Trophoblast cell (in vitro differentiated cells and primary cell): Measurements from ENCODE around the gene SMAD3.

Experiments used
- DNase-seq, 2 donors: peaks; one replicate each; pipeline ENCODE4 v3.0.0-alpha.2; 2016
- H2AFZ ChIP-seq: 2 replicates; pipeline ENCODE4 v1.6.1; 2013; ENCODE audit warnings: low read length, moderate library complexity, mild to moderate bottlenecking; ENCODE audit not compliant: insufficient read depth, poor library complexity
- H2AK5ac ChIP-seq: 2 replicates; pipeline ENCODE4 v1.6.1; 2013; ENCODE audit warnings: mild to moderate bottlenecking, low read length
- H2BK120ac ChIP-seq: 2 replicates; pipeline ENCODE4 v1.6.1; 2013; ENCODE audit warnings: low read length, mild to moderate bottlenecking, moderate library complexity; ENCODE audit not compliant: insufficient read depth, poor library complexity
- H2BK12ac ChIP-seq: 2 replicates; pipeline ENCODE4 v1.6.1; 2013; ENCODE audit warnings: mild to moderate bottlenecking, low read length, moderate library complexity
- H2BK5ac ChIP-seq: 2 replicates; pipeline ENCODE4 v1.6.1; 2013; ENCODE audit warnings: low read length, low read depth, moderate library complexity, mild to moderate bottlenecking; ENCODE audit not compliant: poor library complexity
- H3K14ac ChIP-seq: 2 replicates; pipeline ENCODE4 v1.6.1; 2013; ENCODE audit warnings: mild to moderate bottlenecking, low read length
- H3K18ac ChIP-seq: 2 replicates; pipeline ENCODE4 v1.6.1; 2013; ENCODE audit warnings: mild to moderate bottlenecking, low read length
- H3K23ac ChIP-seq: 2 replicates; pipeline ENCODE4 v1.6.1; 2013; ENCODE audit warnings: low read length
- H3K27ac ChIP-seq: 2 replicates; pipeline ENCODE4 v1.5.1; 2013; ENCODE audit warnings: low read depth, mild to moderate bottlenecking, inconsistent platforms, low read length, moderate library complexity
- H3K27me3 ChIP-seq: 2 replicates; pipeline ENCODE4 v1.6.1; 2013; ENCODE audit warnings: inconsistent platforms, mild to moderate bottlenecking, low read length, moderate library complexity; ENCODE audit not compliant: insufficient read depth
- H3K36me3 ChIP-seq, 2 experiments: 1 replicate in 1 of 2; 2 replicates in 1 of 2; pipeline ENCODE4 v1.6.1; 2013; ENCODE audit warnings: low read length in 2 of 2, mild to moderate bottlenecking in 2 of 2, moderate library complexity in 1 of 2; ENCODE audit not compliant: insufficient read depth in 2 of 2, control insufficient read depth in 1 of 2
- H3K4ac ChIP-seq: 2 replicates; pipeline ENCODE4 v1.6.1; 2013; ENCODE audit warnings: low read depth, mild to moderate bottlenecking, low read length, moderate library complexity
- H3K4me1 ChIP-seq, 2 experiments: 1 replicate in 1 of 2; 2 replicates in 1 of 2; pipeline ENCODE4 v1.6.1; 2013; ENCODE audit warnings: low read length in 2 of 2, mild to moderate bottlenecking in 2 of 2, moderate library complexity in 1 of 2; ENCODE audit not compliant: insufficient read depth in 2 of 2, control insufficient read depth in 1 of 2
- H3K4me2 ChIP-seq: 2 replicates; pipeline ENCODE4 v1.6.1; 2013; ENCODE audit warnings: inconsistent platforms, mild to moderate bottlenecking, low read length, moderate library complexity
- H3K4me3 ChIP-seq: 2 replicates; pipeline ENCODE4 v1.5.1; 2013; ENCODE audit warnings: mild to moderate bottlenecking, low read depth, low read length, inconsistent platforms
- H3K79me1 ChIP-seq: one replicate; pipeline ENCODE4 v1.6.1; 2013; ENCODE audit warnings: low read length
- H3K79me2 ChIP-seq: 2 replicates; pipeline ENCODE4 v1.6.1; 2013; ENCODE audit warnings: low read length, mild to moderate bottlenecking; ENCODE audit not compliant: control insufficient read depth, insufficient read depth, poor library complexity
- H3K9ac ChIP-seq: 2 replicates; pipeline ENCODE4 v1.6.1; 2013; ENCODE audit warnings: mild to moderate bottlenecking, low read length
- H3K9me3 ChIP-seq: 2 replicates; pipeline ENCODE4 v1.6.1; 2013; ENCODE audit warnings: low read depth, mild to moderate bottlenecking, control low read depth, inconsistent platforms, low read length; ENCODE audit not compliant: insufficient read depth
- H4K12ac ChIP-seq: 2 replicates; pipeline ENCODE4 v1.6.1; 2013; ENCODE audit warnings: low read depth, mild to moderate bottlenecking, low read length, moderate library complexity
- H4K8ac ChIP-seq: 2 replicates; pipeline ENCODE4 v1.6.1; 2013; ENCODE audit warnings: low read depth, mild to moderate bottlenecking, low read length, moderate library complexity
- H4K91ac ChIP-seq: one replicate; pipeline ENCODE4 v1.6.1; 2013; ENCODE audit warnings: low read depth, mild to moderate bottlenecking, low read length, moderate library complexity
- WGBS: extraction: QIAGEN DNeasy Blood & Tissue Kit; methylation state at CpG from one replicate; pipeline ENCODE4 v1.1.7; 2013; ENCODE audit warnings: missing lambda C conversion rate; ENCODE audit not compliant: insufficient read length, insufficient coverage; ENCODE audit errors: extremely low coverage; 5-methylcytosine and 5-hydroxymethylcytosine counted together

The SMAD3 gene

DNA sequence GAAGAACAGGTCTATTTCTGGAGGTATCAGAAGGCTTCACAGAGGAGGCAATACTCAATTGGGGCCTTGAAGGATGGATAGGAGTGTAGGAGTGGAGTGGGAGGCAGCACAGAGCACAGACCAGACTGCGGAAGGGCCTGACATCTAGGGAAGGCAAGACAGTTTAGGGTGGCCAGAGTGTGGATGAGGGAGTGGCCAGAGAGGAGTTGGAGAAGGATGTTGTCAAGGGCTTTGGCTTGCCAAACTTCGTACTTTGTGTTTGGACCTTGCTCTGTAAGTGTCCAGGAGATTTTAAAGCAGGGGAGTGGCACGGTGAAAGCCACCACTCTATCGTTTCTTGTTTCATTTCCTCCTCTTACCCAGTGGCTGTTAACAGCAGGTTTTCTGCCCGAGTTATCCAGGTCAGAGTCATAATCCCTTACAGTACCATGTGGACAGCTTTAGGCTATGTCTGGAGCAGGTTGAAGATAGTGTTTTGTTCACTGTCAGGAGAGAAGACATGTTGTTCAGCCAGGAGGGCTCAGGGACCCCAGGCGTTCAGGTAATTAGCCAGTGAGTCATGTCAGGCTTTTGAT is 12.3 kb downstream of the SMAD3 start:
- H3K9ac ChIP-seq = no peak overlapping the region
- H2AFZ ChIP-seq = no peak overlapping the region
- no peak overlapping the region for H2BK120ac ChIP-seq
- H3K4me1 ChIP-seq = peaks cover 32 to 36% of the 10 kb centered on the region in 2 experiments
- peak overlapping the region; percentile 33 for H4K91ac ChIP-seq
- no CpG with 5 or more reads among the region's 6 CpGs for WGBS
- H3K4me2 ChIP-seq = no peak overlapping the region
- peak overlapping the region; percentile 22 for H3K18ac ChIP-seq
- H3K4me3 ChIP-seq = no peak overlapping the region
- peak overlapping the region; percentile 4 for H3K14ac ChIP-seq
- H3K36me3 ChIP-seq = peaks cover 8% of the 10 kb centered on the region in 2 experiments
- H3K27me3 ChIP-seq = no peaks in the 10 kb centered on the region
- H2BK12ac ChIP-seq = peak overlapping the region; percentile 9
- H3K27ac ChIP-seq = peak overlapping the region; percentile 36
- no peak overlapping the region for H3K23ac ChIP-seq
- peak overlapping the region; percentile 21 for H3K4ac ChIP-seq
- peaks cover 10% of the 10 kb centered on the region for H3K79me1 ChIP-seq
- no peaks in the 10 kb centered on the region for H3K9me3 ChIP-seq
- H3K79me2 ChIP-seq = peaks cover 1% of the 10 kb centered on the region
- peak overlapping the region; percentile 1 for H2BK5ac ChIP-seq
- H4K12ac ChIP-seq = no peak overlapping the region
- peak overlapping the region; percentile 6 for H2AK5ac ChIP-seq
- no peak for DNase-seq
- peak overlapping the region; percentile 0 for H4K8ac ChIP-seq

DNA sequence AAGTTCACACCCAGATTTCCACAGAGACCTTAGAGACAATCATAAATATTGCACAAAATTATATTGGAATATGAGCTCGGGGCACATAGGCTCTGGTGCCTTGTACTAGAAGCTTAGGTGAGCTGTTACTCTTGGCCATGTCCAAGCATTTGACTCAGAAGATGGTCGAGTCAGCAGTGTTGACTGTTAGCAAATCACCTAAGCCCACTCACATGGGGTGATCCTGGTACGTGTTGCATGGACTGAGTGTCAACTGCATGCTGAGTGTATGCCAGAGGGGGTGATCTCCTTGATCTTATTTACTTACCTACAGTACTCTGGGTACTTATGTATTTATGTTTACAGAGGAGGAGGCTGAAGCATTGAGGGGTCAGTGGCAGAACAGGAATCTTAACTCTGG is 14.0 kb downstream of the SMAD3 start:
- Histone ChIP-seq H3K79me1 (peaks cover 12% of the 10 kb centered on the region), H3K9me3 (no peaks in the 10 kb centered on the region), H3K4me2 (no peak overlapping the region), H4K12ac (no peak overlapping the region), H3K27ac (no peak overlapping the region), H3K36me3 (peaks cover 8% of the 10 kb centered on the region in 2 experiments), H3K18ac (peak overlapping the region; percentile 60), H2BK12ac (no peak overlapping the region), H3K14ac (no peak overlapping the region), H3K79me2 (peaks cover 1% of the 10 kb centered on the region), H3K4ac (no peak overlapping the region), H3K4me1 (peaks cover 36 to 41% of the 10 kb centered on the region in 2 experiments), H4K8ac (no peak overlapping the region), H3K23ac (no peak overlapping the region), H3K9ac (no peak overlapping the region), H2BK120ac (no peak overlapping the region), H3K27me3 (no peaks in the 10 kb centered on the region), H2AK5ac (no peak overlapping the region), H4K91ac (no peak overlapping the region), H2AFZ (no peak overlapping the region), H3K4me3 (no peak overlapping the region), H2BK5ac (no peak overlapping the region)
- WGBS = no CpG with 5 or more reads among the region's 3 CpGs
- DNase-seq = no peak

DNA sequence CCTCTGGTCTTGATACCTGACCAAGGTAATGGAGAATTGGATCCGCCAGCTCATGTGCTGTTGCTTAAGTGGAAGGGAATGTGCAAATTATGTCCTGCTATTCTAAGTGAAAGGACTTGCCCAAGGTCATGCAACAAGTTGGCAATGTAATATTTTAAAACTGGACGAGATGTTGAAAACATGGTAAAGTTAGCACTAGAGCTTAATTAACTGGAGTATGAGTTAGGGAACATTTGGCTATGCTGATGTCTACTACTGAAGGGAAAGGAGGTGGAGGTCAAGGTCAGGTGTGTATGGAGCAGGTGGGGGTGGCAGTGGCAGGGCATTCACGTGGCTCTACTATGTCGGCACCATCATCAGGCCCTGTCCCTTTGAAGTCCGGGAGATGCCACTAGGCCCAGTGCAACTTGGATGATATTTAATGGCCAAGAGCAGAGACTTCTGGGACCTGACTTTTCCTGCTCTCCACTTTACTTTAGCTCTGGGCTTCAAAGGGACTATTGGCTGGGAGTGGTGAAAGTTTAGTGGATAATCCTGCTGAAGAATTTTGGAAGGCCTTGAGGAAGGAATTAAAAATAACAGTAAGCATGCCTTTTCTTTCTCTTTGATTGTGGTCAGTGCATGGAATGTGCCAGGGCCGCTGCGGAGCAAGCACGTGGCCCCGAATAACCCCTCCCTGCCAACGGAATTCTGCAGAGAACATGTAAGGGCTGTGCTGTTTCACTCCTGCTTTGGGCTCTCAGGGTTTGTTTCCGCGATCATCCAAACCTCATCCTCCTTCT is 14.9 kb downstream of the SMAD3 start:
- Histone ChIP-seq H4K12ac (no peak overlapping the region), H3K4me2 (no peak overlapping the region), H3K14ac (no peak overlapping the region), H3K79me2 (peaks cover 1% of the 10 kb centered on the region), H3K4me3 (no peak overlapping the region), H2BK12ac (no peak overlapping the region), H2BK5ac (no peak overlapping the region), H3K36me3 (peaks cover 8% of the 10 kb centered on the region in 2 experiments), H3K79me1 (peaks cover 10% of the 10 kb centered on the region), H3K4me1 (peaks cover 42 to 47% of the 10 kb centered on the region in 2 experiments), H3K27me3 (no peaks in the 10 kb centered on the region), H3K9ac (no peak overlapping the region), H4K8ac (no peak overlapping the region), H2AK5ac (no peak overlapping the region), H3K9me3 (no peaks in the 10 kb centered on the region), H2AFZ (no peak overlapping the region), H3K18ac (no peak overlapping the region), H3K27ac (no peak overlapping the region), H3K23ac (no peak overlapping the region), H2BK120ac (no peak overlapping the region), H3K4ac (peak overlapping the region; percentile 31), H4K91ac (no peak overlapping the region)
- peak in 1 of 2 donors; percentile 27 for DNase-seq
- no CpG with 5 or more reads among the region's 12 CpGs for WGBS

DNA sequence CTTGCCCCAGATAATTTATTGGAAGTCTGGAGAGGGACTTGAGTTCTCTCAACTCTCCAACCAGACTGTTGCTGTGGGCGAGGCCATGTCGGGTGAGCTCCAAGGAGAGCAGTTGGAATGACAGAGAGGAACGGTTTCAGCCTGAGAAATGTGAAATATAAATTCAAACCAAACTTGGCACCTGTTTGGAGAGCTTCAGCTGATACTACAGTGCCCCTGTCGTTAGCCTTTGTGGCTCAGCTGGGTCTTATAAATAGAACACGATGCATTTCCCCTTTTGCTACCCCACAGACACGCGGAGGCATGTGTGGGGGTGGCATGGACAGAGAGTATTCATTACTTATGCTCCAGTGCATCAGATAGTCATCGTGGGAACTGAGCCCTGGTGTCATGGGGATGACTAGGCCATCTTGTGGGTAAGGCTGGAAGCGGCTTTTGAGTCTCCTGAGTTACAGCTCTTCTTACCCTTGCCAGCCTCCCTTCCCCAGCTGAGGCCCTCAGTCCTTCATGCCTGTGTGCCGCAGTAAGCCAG is 15.6 kb downstream of the SMAD3 start:
- Histone ChIP-seq H3K14ac (peak overlapping the region; percentile 30), H2BK120ac (no peak overlapping the region), H2AK5ac (no peak overlapping the region), H3K4ac (peak overlapping the region; percentile 31), H4K8ac (no peak overlapping the region), H3K36me3 (peaks cover 8% of the 10 kb centered on the region in 2 experiments), H3K27me3 (no peaks in the 10 kb centered on the region), H4K12ac (no peak overlapping the region), H2BK5ac (no peak overlapping the region), H3K4me2 (no peak overlapping the region), H4K91ac (no peak overlapping the region), H3K27ac (no peak overlapping the region), H3K79me2 (peaks cover 1% of the 10 kb centered on the region), H3K23ac (no peak overlapping the region), H3K9ac (no peak overlapping the region), H3K4me3 (no peak overlapping the region), H3K4me1 (peaks cover 46% of the 10 kb centered on the region in 2 experiments), H3K9me3 (no peaks in the 10 kb centered on the region), H2BK12ac (peak overlapping the region; percentile 15), H3K18ac (peak overlapping the region; percentile 67), H2AFZ (peak overlapping the region; percentile 37), H3K79me1 (peaks cover 10% of the 10 kb centered on the region)
- no CpG with 5 or more reads among the region's 10 CpGs for WGBS
- DNase-seq = peak in 1 of 2 donors; percentile 34
